Astrocyte (in vitro differentiated cells and primary cell): Measurements from ENCODE around the gene EOGT. TPM values are rescaled to one million over a fixed set of nuclear protein-coding genes. Genes with fewer than 3 reads are reported as not detected.

Experiments
- DNase-seq: peaks from one replicate; pipeline ENCODE4 v3.0.0-alpha.2; 2010; ENCODE audit warnings: low read depth
- FAIRE-seq: peaks from 2 replicates; lab custom pipeline; 2011; peaks lifted over from hg19 to GRCh38; lab: Jason Lieb, UNC
- H2AFZ ChIP-seq: 2 replicates; pipeline ENCODE4 v1.6.0; 2012; ENCODE audit warnings: low read depth, low read length, inconsistent platforms
- H3K27ac ChIP-seq: 2 replicates; pipeline ENCODE4 v1.5.1; 2011; ENCODE audit warnings: low read depth, low read length, inconsistent platforms
- H3K27me3 ChIP-seq: 2 replicates; pipeline ENCODE4 v1.6.0; 2011; ENCODE audit warnings: low read length, inconsistent platforms; ENCODE audit not compliant: insufficient read depth
- H3K36me3 ChIP-seq: 2 replicates; pipeline ENCODE4 v1.5.1; 2011; ENCODE audit warnings: low read length, inconsistent platforms; ENCODE audit not compliant: insufficient read depth
- H3K4me1 ChIP-seq: 2 replicates; pipeline ENCODE4 v1.5.1; 2011; ENCODE audit warnings: low read length, inconsistent platforms; ENCODE audit not compliant: insufficient read depth
- H3K4me2 ChIP-seq: 2 replicates; pipeline ENCODE4 v1.6.0; 2012; ENCODE audit warnings: low read length, inconsistent platforms
- H3K4me3 ChIP-seq: 2 replicates; pipeline ENCODE4 v1.5.1; 2011; ENCODE audit warnings: low read depth, mild to moderate bottlenecking, low read length, inconsistent platforms; ENCODE audit not compliant: insufficient read depth
- H3K79me2 ChIP-seq: 2 replicates; pipeline ENCODE4 v1.6.0; 2012; ENCODE audit warnings: mild to moderate bottlenecking, low read length, inconsistent platforms; ENCODE audit not compliant: insufficient read depth
- H3K9ac ChIP-seq: 2 replicates; pipeline ENCODE4 v1.6.0; 2012; ENCODE audit warnings: mild to moderate bottlenecking, low read length, inconsistent platforms
- H3K9me3 ChIP-seq: 2 replicates; pipeline ENCODE4 v1.5.1; 2012; ENCODE audit warnings: low read depth, mild to moderate bottlenecking, low read length, inconsistent platforms; ENCODE audit not compliant: insufficient read depth
- H4K20me1 ChIP-seq: 2 replicates; pipeline ENCODE4 v1.6.0; 2012; ENCODE audit warnings: low read length, inconsistent platforms; ENCODE audit not compliant: insufficient read depth
- H3K27ac Mint-ChIP-seq: one replicate; pipeline ENCODE4 v1.8.0; 2021; ENCODE audit warnings: mild to moderate bottlenecking, mixed read lengths; ENCODE audit not compliant: unreplicated experiment
- H3K27me3 Mint-ChIP-seq: one replicate; pipeline ENCODE4 v1.8.0; 2021; ENCODE audit warnings: low read depth, mixed read lengths; ENCODE audit not compliant: unreplicated experiment
- H3K36me3 Mint-ChIP-seq: one replicate; pipeline ENCODE4 v1.8.0; 2021; ENCODE audit warnings: low read depth, mixed read lengths; ENCODE audit not compliant: unreplicated experiment
- H3K4me1 Mint-ChIP-seq: one replicate; pipeline ENCODE4 v1.8.0; 2021; ENCODE audit warnings: low read depth, mixed read lengths; ENCODE audit not compliant: unreplicated experiment
- H3K4me3 Mint-ChIP-seq: one replicate; pipeline ENCODE4 v1.8.0; 2021; ENCODE audit warnings: mild to moderate bottlenecking, moderate library complexity, mixed read lengths; ENCODE audit not compliant: unreplicated experiment
- H3K9me3 Mint-ChIP-seq: one replicate; pipeline ENCODE4 v1.8.0; 2021; ENCODE audit warnings: mild to moderate bottlenecking, mixed read lengths; ENCODE audit not compliant: unreplicated experiment
- EZH2 ChIP-seq: IDR thresholded peaks from 2 replicates; pipeline ENCODE4 v1.6.1; 2012; ENCODE audit warnings: mild to moderate bottlenecking, low read length, inconsistent platforms; ENCODE audit not compliant: insufficient read depth
- total RNA-seq: library from RNA; stranded (reverse); gene quantifications from 2 replicates; pipeline ENCODE4 v1.2.1, GENCODE V29; 2021
- TF ChIP-seq, protein P1 (sequence below): IDR thresholded peaks from 2 replicates; pipeline ENCODE4 v1.5.1; 2011; ENCODE audit warnings: low read depth, mild to moderate bottlenecking, inconsistent platforms, low read length, moderate library complexity; ENCODE audit not compliant: insufficient read depth

EOGT gene
- total RNA-seq, 1 donor from 2014 or later, result 32.3 TPM

DNA sequence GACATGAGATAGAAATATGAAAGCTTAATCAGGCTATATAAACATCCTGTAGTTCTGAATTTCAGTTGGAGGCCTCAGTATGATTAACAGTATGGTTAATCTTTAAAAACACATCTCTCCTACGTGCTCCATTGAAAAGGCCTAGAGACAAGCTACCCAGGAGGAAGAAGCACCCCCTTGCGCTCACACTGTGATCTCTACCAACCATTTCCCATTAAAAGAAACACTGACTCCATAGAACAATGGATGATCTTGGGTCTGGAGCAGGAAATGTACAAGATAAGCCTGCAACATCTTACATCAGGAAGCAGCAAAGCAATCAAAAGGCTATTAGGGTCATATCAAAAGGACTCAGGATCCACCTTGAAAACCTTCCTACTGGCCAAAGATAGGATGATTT lies 3.4 kb upstream of the EOGT start:
- H3K9me3 ChIP-seq, result no peaks in the 10 kb centered on the region
- H4K20me1 ChIP-seq, result peaks cover 3% of the 10 kb centered on the region
- H3K4me3 Mint-ChIP-seq, result no peak overlapping the region
- no peak overlapping the region for H3K4me2 ChIP-seq
- H3K27me3 Mint-ChIP-seq, result no peaks in the 10 kb centered on the region
- H3K9me3 Mint-ChIP-seq, result no peaks in the 10 kb centered on the region
- H3K27me3 ChIP-seq, result no peaks in the 10 kb centered on the region
- H3K36me3 Mint-ChIP-seq, result peaks cover 8% of the 10 kb centered on the region
- no peak overlapping the region for H3K27ac Mint-ChIP-seq
- TF ChIP-seq EZH2, result no peak
- TF ChIP-seq, protein P1, sequence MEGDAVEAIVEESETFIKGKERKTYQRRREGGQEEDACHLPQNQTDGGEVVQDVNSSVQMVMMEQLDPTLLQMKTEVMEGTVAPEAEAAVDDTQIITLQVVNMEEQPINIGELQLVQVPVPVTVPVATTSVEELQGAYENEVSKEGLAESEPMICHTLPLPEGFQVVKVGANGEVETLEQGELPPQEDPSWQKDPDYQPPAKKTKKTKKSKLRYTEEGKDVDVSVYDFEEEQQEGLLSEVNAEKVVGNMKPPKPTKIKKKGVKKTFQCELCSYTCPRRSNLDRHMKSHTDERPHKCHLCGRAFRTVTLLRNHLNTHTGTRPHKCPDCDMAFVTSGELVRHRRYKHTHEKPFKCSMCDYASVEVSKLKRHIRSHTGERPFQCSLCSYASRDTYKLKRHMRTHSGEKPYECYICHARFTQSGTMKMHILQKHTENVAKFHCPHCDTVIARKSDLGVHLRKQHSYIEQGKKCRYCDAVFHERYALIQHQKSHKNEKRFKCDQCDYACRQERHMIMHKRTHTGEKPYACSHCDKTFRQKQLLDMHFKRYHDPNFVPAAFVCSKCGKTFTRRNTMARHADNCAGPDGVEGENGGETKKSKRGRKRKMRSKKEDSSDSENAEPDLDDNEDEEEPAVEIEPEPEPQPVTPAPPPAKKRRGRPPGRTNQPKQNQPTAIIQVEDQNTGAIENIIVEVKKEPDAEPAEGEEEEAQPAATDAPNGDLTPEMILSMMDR, result no peak
- H3K36me3 ChIP-seq, result peaks cover 11% of the 10 kb centered on the region
- H3K4me3 ChIP-seq, result no peak overlapping the region
- FAIRE-seq (no peak), DNase-seq (no peak)
- H3K4me1 Mint-ChIP-seq, result peaks cover 9% of the 10 kb centered on the region
- H3K4me1 ChIP-seq, result peaks cover 15% of the 10 kb centered on the region
- H3K79me2 ChIP-seq, result peaks cover 5% of the 10 kb centered on the region
- no peak overlapping the region for H3K27ac ChIP-seq
- no peak overlapping the region for H2AFZ ChIP-seq
- H3K9ac ChIP-seq, result no peak overlapping the region

DNA sequence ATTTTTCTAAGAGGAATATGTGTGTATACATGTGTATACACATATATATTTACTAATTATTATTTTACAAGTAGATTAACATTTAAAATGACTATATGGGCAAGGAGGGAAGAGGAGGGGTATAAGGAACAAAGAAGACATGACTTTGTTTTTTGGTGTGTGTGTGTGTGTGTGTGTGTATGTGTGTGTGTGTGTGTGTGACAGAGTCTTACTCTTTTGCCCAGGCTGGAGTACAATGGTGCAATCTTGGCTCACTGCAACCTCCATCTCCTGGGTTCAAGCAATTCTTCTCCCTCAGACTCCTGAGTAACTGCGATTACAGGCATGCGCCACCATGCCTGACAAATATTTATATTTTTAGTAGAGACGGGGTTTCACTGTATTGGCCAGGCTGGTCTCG lies 2.6 kb upstream of the EOGT start:
- Histone ChIP-seq H3K9ac (no peak overlapping the region), H3K27ac (no peak overlapping the region), H3K4me1 (peaks cover 16% of the 10 kb centered on the region), H2AFZ (no peak overlapping the region), H4K20me1 (peaks cover 3% of the 10 kb centered on the region), H3K9me3 (no peaks in the 10 kb centered on the region), H3K4me2 (no peak overlapping the region), H3K4me3 (no peak overlapping the region), H3K79me2 (peaks cover 5% of the 10 kb centered on the region), H3K36me3 (peaks cover 9% of the 10 kb centered on the region), H3K27me3 (no peaks in the 10 kb centered on the region)
- Mint-ChIP-seq H3K4me3 (no peak overlapping the region), H3K9me3 (no peaks in the 10 kb centered on the region), H3K36me3 (peaks cover 8% of the 10 kb centered on the region), H3K4me1 (peaks cover 17% of the 10 kb centered on the region), H3K27me3 (no peaks in the 10 kb centered on the region), H3K27ac (no peak overlapping the region)
- FAIRE-seq (no peak), DNase-seq (no peak)
- TF ChIP-seq, protein P1, result no peak

DNA sequence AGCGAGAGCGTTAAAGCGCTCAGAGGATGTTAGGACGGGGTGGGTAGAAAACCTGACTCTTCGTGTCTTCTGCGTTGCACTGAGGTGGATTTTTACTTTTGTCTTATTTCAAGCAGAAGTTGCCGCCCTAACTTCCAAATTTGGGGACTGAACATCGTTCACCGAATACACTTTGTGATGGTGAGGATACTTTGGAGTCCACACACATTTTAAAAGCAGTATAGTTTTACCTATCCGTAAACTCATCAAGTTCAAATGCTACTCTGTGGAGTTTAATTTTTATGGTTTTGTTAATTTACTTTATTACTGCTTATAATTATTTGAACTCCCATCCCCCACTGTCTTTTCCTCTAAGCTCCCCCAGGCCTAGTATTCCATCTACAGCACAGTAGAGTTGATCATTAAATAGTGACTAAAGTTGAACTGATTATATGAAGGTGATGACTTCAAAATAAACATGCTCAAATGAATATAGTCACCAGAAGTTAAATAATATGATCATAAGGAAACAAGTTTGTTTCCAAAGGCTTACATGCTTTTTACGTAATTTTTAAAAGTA lies 617 bp upstream of the EOGT start:
- H3K4me1 ChIP-seq, result peaks cover 30% of the 10 kb centered on the region
- Mint-ChIP-seq H3K4me3 (peak overlapping the region; percentile 87), H3K9me3 (no peaks in the 10 kb centered on the region), H3K27me3 (no peaks in the 10 kb centered on the region), H3K36me3 (peaks cover 8% of the 10 kb centered on the region), H3K4me1 (peaks cover 34% of the 10 kb centered on the region), H3K27ac (peak overlapping the region; percentile 80)
- peaks cover 5% of the 10 kb centered on the region for H3K79me2 ChIP-seq
- DNase-seq (no peak), FAIRE-seq (no peak)
- peak overlapping the region; percentile 90 for H3K9ac ChIP-seq
- H3K4me2 ChIP-seq, result peak overlapping the region; percentile 83
- peak overlapping the region; percentile 84 for H3K27ac ChIP-seq
- H3K27me3 ChIP-seq, result no peaks in the 10 kb centered on the region
- peak overlapping the region; percentile 89 for H2AFZ ChIP-seq
- peaks cover 15% of the 10 kb centered on the region for H3K36me3 ChIP-seq
- no peak for TF ChIP-seq EZH2
- TF ChIP-seq, protein P1, result no peak
- no peaks in the 10 kb centered on the region for H4K20me1 ChIP-seq
- H3K4me3 ChIP-seq, result peak overlapping the region; percentile 69
- no peaks in the 10 kb centered on the region for H3K9me3 ChIP-seq
